ENCODE data around the gene SLC8A3.

Gene SLC8A3

DNA sequence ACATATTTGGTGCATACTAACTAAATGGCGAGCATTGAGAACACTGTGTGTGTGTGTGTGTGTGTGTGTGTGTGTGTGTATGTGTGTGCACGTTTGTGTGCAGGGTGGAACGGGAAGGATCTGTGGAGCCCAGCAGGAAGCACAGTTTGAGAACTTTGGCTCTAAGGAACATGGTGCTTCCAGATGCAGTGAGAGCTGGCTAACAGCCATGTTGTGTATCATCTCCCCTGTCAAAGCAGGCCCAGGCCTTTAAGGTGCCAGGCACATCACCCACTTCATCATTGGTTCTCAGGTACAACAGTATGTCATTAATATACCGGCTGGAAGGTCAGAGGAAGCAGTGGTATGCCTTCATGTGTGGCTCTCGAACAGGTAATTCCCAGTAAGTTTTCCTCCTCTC is 72.5 kb downstream of the SLC8A3 start:
- WGBS, result 88% methylated on average over 5 of the region's 5 CpGs

DNA sequence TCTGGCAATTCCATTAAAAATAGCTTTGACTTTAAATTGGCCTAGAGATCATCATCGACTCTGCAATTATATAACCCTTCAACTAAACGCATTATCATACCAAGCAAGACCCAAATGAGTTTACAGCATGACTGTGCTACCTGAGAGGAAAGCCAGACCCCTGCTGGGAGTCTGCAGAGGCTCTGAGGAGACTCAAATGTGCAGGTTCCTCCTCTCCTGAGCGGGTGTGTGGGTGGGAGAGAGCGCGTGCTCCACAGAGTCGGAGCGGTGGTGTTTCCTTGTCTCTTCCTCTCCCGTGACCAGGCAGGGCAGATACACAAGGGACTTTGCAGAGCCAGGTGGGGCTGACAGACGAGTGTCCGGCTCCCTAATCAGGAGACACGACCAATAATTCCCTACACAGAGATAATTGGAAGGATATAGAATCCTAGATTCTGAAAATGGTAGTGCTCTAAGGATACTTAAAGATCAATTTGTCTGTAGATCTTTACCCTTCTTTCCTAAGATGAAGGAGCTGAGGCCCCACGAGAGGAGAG is 74.1 kb downstream of the SLC8A3 start:
- Histone ChIP-seq H3K27me3 (ENCODE audit: insufficient read depth, low read length) (no peaks in the 10 kb centered on the region), H3K27ac (ENCODE audit: low read depth, low read length) (no peak overlapping the region), H3K36me3 (ENCODE audit: insufficient read depth, low read length) (no peaks in the 10 kb centered on the region), H3K4me3 (ENCODE audit: low read length) (no peak overlapping the region), H3K9ac (ENCODE audit: low read depth, low read length) (no peak overlapping the region), H3K9me3 (ENCODE audit: insufficient read depth, low read depth, low read length) (no peaks in the 10 kb centered on the region), H3K4me1 (ENCODE audit: insufficient read depth, low read length) (no peaks in the 10 kb centered on the region)
- 89% methylated on average over 11 of the region's 12 CpGs for WGBS

More for the DNA sequence above, 72.5 kb downstream of the SLC8A3 start:
- H3K27ac ChIP-seq (ENCODE audit: low read depth, low read length), result no peak overlapping the region
- no peak overlapping the region for H3K4me3 ChIP-seq (ENCODE audit: low read length)
- no peaks in the 10 kb centered on the region for H3K9me3 ChIP-seq (ENCODE audit: insufficient read depth, low read depth, low read length)
- H3K4me1 ChIP-seq (ENCODE audit: insufficient read depth, low read length), result peaks cover 11% of the 10 kb centered on the region
- no peak overlapping the region for H3K9ac ChIP-seq (ENCODE audit: low read depth, low read length)
- H3K27me3 ChIP-seq (ENCODE audit: insufficient read depth, low read length), result no peaks in the 10 kb centered on the region
- H3K36me3 ChIP-seq (ENCODE audit: insufficient read depth, low read length), result no peaks in the 10 kb centered on the region

DNA sequence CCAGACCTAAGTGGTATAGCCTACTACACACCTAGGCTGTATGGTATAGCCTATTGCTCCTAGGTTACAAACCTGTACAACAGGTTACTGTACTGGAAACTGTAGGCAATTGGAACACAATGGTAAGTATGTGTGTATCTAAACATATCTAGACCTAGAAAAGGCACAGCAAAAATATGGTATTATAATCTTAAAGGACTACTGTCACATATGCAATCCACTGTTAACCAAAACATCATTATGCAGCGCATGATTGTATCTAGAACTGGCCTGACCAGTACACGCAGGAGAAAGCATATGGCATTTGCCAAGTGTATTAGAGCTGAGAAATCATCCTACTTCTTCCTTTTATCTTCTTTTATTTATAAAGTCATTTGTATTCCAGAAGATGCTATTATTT is 75.5 kb downstream of the SLC8A3 start:
- Histone ChIP-seq H3K9ac (ENCODE audit: low read depth, low read length) (no peak overlapping the region), H3K4me1 (ENCODE audit: insufficient read depth, low read length) (no peaks in the 10 kb centered on the region), H3K27me3 (ENCODE audit: insufficient read depth, low read length) (no peaks in the 10 kb centered on the region), H3K4me3 (ENCODE audit: low read length) (no peak overlapping the region), H3K9me3 (ENCODE audit: insufficient read depth, low read depth, low read length) (no peaks in the 10 kb centered on the region), H3K27ac (ENCODE audit: low read depth, low read length) (no peak overlapping the region), H3K36me3 (ENCODE audit: insufficient read depth, low read length) (no peaks in the 10 kb centered on the region)
- WGBS, result 100% methylated on average over 2 of the region's 2 CpGs

DNA sequence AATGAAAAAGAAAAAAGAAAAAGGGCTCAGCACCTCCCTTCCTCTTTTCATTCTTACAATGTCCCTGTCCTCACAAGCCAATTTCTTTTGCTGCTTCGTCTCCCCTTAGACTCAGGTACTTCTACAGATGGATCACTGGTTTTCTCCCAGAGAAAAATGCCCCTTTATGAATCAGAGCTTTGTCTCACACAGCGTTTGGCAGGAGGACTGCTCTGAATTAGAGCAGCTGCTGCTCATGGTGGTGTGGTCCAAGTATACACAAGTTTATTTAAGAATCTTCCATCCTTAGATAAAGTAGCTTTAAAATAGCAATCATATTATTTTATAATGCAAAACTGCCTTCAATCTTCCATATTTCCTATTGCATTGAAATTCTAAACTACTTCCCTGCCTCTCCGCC is 80.3 kb downstream of the SLC8A3 start:
- no peaks in the 10 kb centered on the region for H3K27me3 ChIP-seq (ENCODE audit: insufficient read depth, low read length)
- WGBS, result 87% methylated on average over 3 of the region's 3 CpGs
- H3K4me1 ChIP-seq (ENCODE audit: insufficient read depth, low read length), result no peaks in the 10 kb centered on the region
- H3K27ac ChIP-seq (ENCODE audit: low read depth, low read length), result no peak overlapping the region
- no peaks in the 10 kb centered on the region for H3K9me3 ChIP-seq (ENCODE audit: insufficient read depth, low read depth, low read length)
- H3K9ac ChIP-seq (ENCODE audit: low read depth, low read length), result no peak overlapping the region
- no peak overlapping the region for H3K4me3 ChIP-seq (ENCODE audit: low read length)
- H3K36me3 ChIP-seq (ENCODE audit: insufficient read depth, low read length), result no peaks in the 10 kb centered on the region

DNA sequence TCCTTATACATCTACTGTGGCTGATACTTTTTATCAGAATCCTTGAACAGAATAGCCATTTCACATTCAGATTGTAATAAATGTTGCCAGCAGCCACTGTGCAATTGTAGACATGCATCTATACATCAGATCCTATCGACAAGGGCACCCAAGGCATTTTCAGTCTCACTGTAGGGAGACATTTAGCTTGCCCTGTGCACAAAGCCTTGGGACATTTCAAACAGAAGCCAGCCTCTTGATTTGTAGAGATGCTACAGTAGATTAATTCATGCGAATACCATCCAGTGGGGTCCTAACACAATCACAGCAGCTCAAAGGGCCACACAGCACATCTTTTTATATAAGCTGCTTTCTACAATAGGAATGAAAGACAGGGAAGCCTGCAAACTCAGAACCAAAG is 81.4 kb downstream of the SLC8A3 start:
- Histone ChIP-seq H3K36me3 (ENCODE audit: insufficient read depth, low read length) (no peaks in the 10 kb centered on the region), H3K9ac (ENCODE audit: low read depth, low read length) (no peak overlapping the region), H3K9me3 (ENCODE audit: insufficient read depth, low read depth, low read length) (no peaks in the 10 kb centered on the region), H3K27ac (ENCODE audit: low read depth, low read length) (no peak overlapping the region), H3K27me3 (ENCODE audit: insufficient read depth, low read length) (no peaks in the 10 kb centered on the region), H3K4me3 (ENCODE audit: low read length) (no peak overlapping the region), H3K4me1 (ENCODE audit: insufficient read depth, low read length) (no peaks in the 10 kb centered on the region)
- WGBS, result 91% methylated on average over 2 of the region's 2 CpGs

DNA sequence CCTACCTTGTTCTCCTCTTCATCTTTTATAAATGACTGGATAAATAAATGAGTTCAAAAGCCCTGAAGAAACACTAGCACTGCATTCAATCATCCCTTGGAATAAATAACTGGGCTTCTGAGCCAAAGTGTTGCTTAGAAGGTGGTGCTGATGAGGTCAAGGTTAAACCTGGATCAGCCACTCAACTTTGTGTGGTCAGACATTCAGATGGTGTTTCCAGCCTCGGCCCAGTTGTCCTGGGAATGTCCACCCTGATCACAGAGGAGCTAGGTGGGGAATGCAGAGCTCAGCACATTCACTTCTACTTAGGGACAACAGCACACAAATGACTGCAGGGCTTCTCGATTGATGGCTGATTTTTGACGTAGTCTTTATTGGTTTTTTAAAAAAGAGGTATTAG is 88.7 kb downstream of the SLC8A3 start:
- Histone ChIP-seq H3K4me1 (ENCODE audit: insufficient read depth, low read length) (no peaks in the 10 kb centered on the region), H3K9ac (ENCODE audit: low read depth, low read length) (no peak overlapping the region), H3K27me3 (ENCODE audit: insufficient read depth, low read length) (no peaks in the 10 kb centered on the region), H3K36me3 (ENCODE audit: insufficient read depth, low read length) (no peaks in the 10 kb centered on the region), H3K27ac (ENCODE audit: low read depth, low read length) (no peak overlapping the region), H3K4me3 (ENCODE audit: low read length) (no peak overlapping the region), H3K9me3 (ENCODE audit: insufficient read depth, low read depth, low read length) (no peaks in the 10 kb centered on the region)
- WGBS, result 95% methylated on average over 3 of the region's 3 CpGs

DNA sequence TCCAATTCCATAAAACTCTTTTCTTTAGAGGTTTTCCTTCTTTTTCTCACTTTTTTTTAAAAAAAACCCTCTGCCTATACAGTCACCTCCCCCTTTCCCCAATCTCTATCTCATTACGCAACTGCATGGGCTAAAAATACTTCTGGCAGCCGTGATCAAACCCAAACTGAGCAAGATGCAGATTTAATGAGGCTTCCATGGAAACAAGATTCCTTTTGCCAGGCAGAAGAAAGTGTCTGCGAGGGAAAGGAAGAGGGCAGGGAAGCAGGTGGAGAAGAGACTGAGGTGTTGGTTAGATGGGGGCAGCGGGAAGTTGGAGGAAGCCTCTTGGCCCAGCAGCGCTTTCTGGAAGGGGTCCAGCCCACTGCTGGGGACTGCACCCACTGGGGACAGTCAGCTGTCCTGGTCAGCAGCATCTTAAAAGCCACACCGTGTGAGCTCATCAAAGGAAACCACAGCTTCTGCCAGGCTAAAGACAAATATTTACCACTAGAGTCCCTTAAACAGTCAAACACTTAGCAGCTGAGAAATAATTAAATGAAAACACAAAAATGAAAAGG is 90.4 kb downstream of the SLC8A3 start:
- H3K27me3 ChIP-seq (ENCODE audit: insufficient read depth, low read length), result no peaks in the 10 kb centered on the region
- no peak overlapping the region for H3K4me3 ChIP-seq (ENCODE audit: low read length)
- peaks cover 7% of the 10 kb centered on the region; the same call in 1 of the 2 replicates for H3K4me1 ChIP-seq (ENCODE audit: insufficient read depth, low read length)
- H3K9me3 ChIP-seq (ENCODE audit: insufficient read depth, low read depth, low read length), result no peaks in the 10 kb centered on the region
- no peak overlapping the region for H3K27ac ChIP-seq (ENCODE audit: low read depth, low read length)
- WGBS, result 71% methylated on average over 6 of the region's 6 CpGs
- H3K9ac ChIP-seq (ENCODE audit: low read depth, low read length), result no peak overlapping the region
- H3K36me3 ChIP-seq (ENCODE audit: insufficient read depth, low read length), result no peaks in the 10 kb centered on the region

DNA sequence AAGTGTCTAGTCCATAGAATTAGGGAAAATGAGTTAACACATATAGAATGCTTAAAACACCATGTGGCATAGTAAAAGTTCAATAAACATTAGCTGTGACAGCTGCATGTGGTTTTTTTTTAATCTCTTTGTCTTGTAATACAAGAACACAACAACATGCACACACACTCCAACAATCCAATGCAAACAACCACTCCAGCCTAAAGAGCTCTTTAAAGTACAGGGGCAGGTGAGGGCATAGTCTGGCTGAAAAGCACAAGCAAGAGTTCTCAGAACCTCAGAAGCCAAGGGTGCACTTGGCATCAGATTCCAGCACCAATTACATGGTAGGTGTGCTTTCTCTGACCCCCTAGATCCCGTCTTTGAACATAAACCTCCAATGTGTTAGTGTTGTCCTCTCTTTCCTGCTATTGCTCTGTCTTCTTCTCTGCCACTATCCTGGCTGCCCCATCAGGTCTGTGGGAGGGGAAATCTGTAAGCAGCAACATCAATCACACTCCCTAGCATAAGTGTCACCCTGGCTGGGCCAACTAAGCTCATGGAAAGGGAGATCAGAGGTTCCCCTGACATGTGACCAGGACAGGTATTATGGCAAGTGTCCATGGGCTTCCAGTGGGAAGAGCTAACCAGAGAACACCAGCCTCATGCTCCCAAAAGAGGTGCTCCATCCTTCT is 91.0 kb downstream of the SLC8A3 start:
- Histone ChIP-seq H3K9me3 (ENCODE audit: insufficient read depth, low read depth, low read length) (no peaks in the 10 kb centered on the region), H3K36me3 (ENCODE audit: insufficient read depth, low read length) (no peaks in the 10 kb centered on the region), H3K4me1 (ENCODE audit: insufficient read depth, low read length) (peaks cover 7% of the 10 kb centered on the region; the same call in 1 of the 2 replicates), H3K27me3 (ENCODE audit: insufficient read depth, low read length) (no peaks in the 10 kb centered on the region), H3K27ac (ENCODE audit: low read depth, low read length) (no peak overlapping the region), H3K9ac (ENCODE audit: low read depth, low read length) (no peak overlapping the region), H3K4me3 (ENCODE audit: low read length) (no peak overlapping the region)
- WGBS, result 96% methylated on average over 1 of the region's 1 CpG

DNA sequence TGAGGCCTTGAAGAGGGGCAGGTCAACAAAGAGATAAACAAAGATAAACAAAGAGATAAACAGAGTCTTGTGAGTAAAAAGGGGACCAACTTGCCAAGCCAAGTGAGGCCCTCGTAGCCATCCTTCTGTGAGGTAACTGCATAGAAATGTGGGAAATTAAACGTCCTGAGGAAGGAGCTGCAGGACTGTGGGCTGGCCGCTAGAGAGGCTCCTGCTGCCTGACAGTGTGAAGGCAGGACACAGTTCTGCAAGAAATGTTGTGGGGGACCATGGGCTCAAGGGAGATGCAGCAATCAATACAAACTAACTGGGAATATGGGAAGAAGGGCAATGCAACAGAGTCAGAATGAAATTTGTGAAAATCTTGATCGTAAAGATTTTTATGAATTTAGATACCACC is 91.9 kb downstream of the SLC8A3 start:
- no peaks in the 10 kb centered on the region for H3K27me3 ChIP-seq (ENCODE audit: insufficient read depth, low read length)
- 15% methylated on average over 3 of the region's 4 CpGs for WGBS
- peaks cover 7% of the 10 kb centered on the region; the same call in 1 of the 2 replicates for H3K4me1 ChIP-seq (ENCODE audit: insufficient read depth, low read length)
- no peaks in the 10 kb centered on the region for H3K36me3 ChIP-seq (ENCODE audit: insufficient read depth, low read length)
- H3K4me3 ChIP-seq (ENCODE audit: low read length), result no peak overlapping the region
- no peak overlapping the region for H3K27ac ChIP-seq (ENCODE audit: low read depth, low read length)
- H3K9ac ChIP-seq (ENCODE audit: low read depth, low read length), result no peak overlapping the region
- no peaks in the 10 kb centered on the region for H3K9me3 ChIP-seq (ENCODE audit: insufficient read depth, low read depth, low read length)

DNA sequence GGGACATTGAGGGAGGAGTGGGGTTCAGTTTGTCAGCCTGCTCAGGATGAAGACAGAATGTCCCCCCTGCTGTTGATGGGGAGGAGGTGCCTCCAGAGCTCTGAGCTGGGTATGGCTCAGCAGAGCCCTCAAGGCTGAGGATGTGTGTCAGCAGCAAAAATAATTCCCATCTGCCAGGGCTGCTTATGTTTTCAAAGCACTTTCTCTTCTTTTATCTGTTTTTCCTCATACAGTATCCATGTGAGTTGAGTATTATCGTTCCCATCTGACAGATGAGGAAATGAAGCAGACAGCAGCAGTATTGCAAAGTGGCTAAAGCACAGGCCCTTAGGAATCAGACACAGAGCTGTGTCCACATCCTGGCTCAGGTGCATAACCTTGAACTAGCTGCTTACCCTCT is 94.1 kb downstream of the SLC8A3 start:
- H3K4me3 ChIP-seq (ENCODE audit: low read length), result no peak overlapping the region
- no peak overlapping the region for H3K27ac ChIP-seq (ENCODE audit: low read depth, low read length)
- H3K27me3 ChIP-seq (ENCODE audit: insufficient read depth, low read length), result no peaks in the 10 kb centered on the region
- no peaks in the 10 kb centered on the region for H3K36me3 ChIP-seq (ENCODE audit: insufficient read depth, low read length)
- WGBS, result 81% methylated on average over 1 of the region's 1 CpG
- no peaks in the 10 kb centered on the region for H3K9me3 ChIP-seq (ENCODE audit: insufficient read depth, low read depth, low read length)
- H3K9ac ChIP-seq (ENCODE audit: low read depth, low read length), result no peak overlapping the region
- peaks cover 7% of the 10 kb centered on the region; the same call in 1 of the 2 replicates for H3K4me1 ChIP-seq (ENCODE audit: insufficient read depth, low read length)

DNA sequence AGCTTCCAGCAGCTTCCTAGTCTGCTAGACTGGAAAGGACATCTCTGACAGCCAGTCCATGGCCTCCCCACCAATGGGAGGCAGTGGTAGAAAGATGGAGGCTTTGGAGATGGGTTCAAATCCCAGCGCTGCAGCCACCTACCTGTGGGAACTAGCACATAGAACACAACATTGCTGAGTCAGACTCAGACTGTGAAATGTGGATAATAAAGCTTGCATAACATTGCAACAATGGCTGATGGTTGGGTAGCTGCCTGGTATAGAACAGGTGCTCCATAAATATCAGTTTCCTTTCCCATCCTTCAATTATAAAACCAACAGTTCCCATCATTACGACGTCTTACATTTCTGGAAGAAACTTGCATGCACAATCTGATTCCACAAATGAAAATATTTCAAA is 94.6 kb downstream of the SLC8A3 start:
- H3K27ac ChIP-seq (ENCODE audit: low read depth, low read length), result no peak overlapping the region
- H3K9me3 ChIP-seq (ENCODE audit: insufficient read depth, low read depth, low read length), result no peaks in the 10 kb centered on the region

More for the DNA sequence above, 94.6 kb downstream of the SLC8A3 start:
- Histone ChIP-seq H3K4me1 (ENCODE audit: insufficient read depth, low read length) (peaks cover 7% of the 10 kb centered on the region; the same call in 1 of the 2 replicates), H3K27me3 (ENCODE audit: insufficient read depth, low read length) (no peaks in the 10 kb centered on the region), H3K4me3 (ENCODE audit: low read length) (no peak overlapping the region), H3K9ac (ENCODE audit: low read depth, low read length) (no peak overlapping the region), H3K36me3 (ENCODE audit: insufficient read depth, low read length) (no peaks in the 10 kb centered on the region)
- WGBS, result 90% methylated on average over 3 of the region's 3 CpGs
